Stimulated activated CD8-positive, alpha-beta memory T cell treated with anti-CD3 and anti-CD28 coated beads, Interleukin-15, amount 100 ng/mL, for 1 hour (primary cell): Measurements from ENCODE around the gene ABCB10.

ENCODE experiments used
- DNase-seq: peaks from one replicate; pipeline ENCODE4 v3.0.0-alpha.2; 2020; ENCODE audit warnings: low read depth

ABCB10 gene

GRCh38 chr1:229474509-229474908 lies 84.0 kb downstream of the ABCB10 start:
- no peak for DNase-seq

GRCh38 chr1:229471175-229471574 lies 87.3 kb downstream of the ABCB10 start:
- no peak for DNase-seq

GRCh38 chr1:229470406-229471043 lies 88.0 kb downstream of the ABCB10 start:
- no peak for DNase-seq

- DNase-seq = no peak
Observed at GRCh38 chr1:229466887-229467286, 91.6 kb downstream of the ABCB10 start.
